Endodermal cell (in vitro differentiated cells): ENCODE data around the gene OR51B2. TPM values are rescaled to one million over a fixed set of nuclear protein-coding genes. Genes with fewer than 3 reads are reported as not detected.
A peak's percentile ranks its signal among the peaks of the same experiment; 100 is the strongest.
"Not testable (repeated sequence)": the region's sequence is repeated elsewhere in the genome, so short reads cannot be mapped to it uniquely, and the experiment has no call there.

Experiments used
- DNase-seq: peaks from one replicate; pipeline ENCODE4 v3.0.0-alpha.2; 2017
- H3K27ac ChIP-seq: 2 replicates; pipeline ENCODE4 v1.5.1; 2013; ENCODE audit warnings: mild to moderate bottlenecking, low read depth, low read length, moderate library complexity
- H3K27me3 ChIP-seq: 2 replicates; pipeline ENCODE4 v1.6.1; 2013; ENCODE audit warnings: mild to moderate bottlenecking, low read length, moderate library complexity; ENCODE audit not compliant: insufficient read depth, control insufficient read depth, poor library complexity, severe bottlenecking
- H3K36me3 ChIP-seq: 2 replicates; pipeline ENCODE4 v1.7.0; 2013; ENCODE audit warnings: mild to moderate bottlenecking, low read length, moderate library complexity; ENCODE audit not compliant: control insufficient read depth, insufficient read depth
- H3K4me1 ChIP-seq: one replicate; pipeline ENCODE4 v1.7.0; 2013; ENCODE audit warnings: low read length; ENCODE audit not compliant: control insufficient read depth, insufficient read depth
- H3K4me3 ChIP-seq: 2 replicates; pipeline ENCODE4 v1.5.1; 2013; ENCODE audit warnings: mild to moderate bottlenecking, low read length, moderate library complexity
- H3K9ac ChIP-seq: 2 replicates; pipeline ENCODE4 v1.6.1; 2013; ENCODE audit warnings: mild to moderate bottlenecking, low read length, moderate library complexity; ENCODE audit not compliant: poor library complexity, severe bottlenecking; ENCODE audit errors: extremely low read depth
- H3K9me3 ChIP-seq: 2 replicates; pipeline ENCODE4 v1.6.1; 2013; ENCODE audit warnings: mild to moderate bottlenecking, low read length, moderate library complexity; ENCODE audit not compliant: control insufficient read depth
- H3K27ac Mint-ChIP-seq: 2 replicates; pipeline ENCODE4 v1.8.0; 2020; ENCODE audit warnings: mixed read lengths
- H3K27me3 Mint-ChIP-seq: 2 replicates; pipeline ENCODE4 v1.8.0; 2021; ENCODE audit warnings: mild to moderate bottlenecking, mixed read lengths; ENCODE audit not compliant: insufficient read depth
- H3K36me3 Mint-ChIP-seq: 2 replicates; pipeline ENCODE4 v1.8.0; 2020; ENCODE audit warnings: low read depth, mixed read lengths
- H3K4me1 Mint-ChIP-seq: 2 replicates; pipeline ENCODE4 v1.8.0; 2020; ENCODE audit warnings: mixed read lengths
- H3K4me3 Mint-ChIP-seq: 2 replicates; pipeline ENCODE4 v1.8.0; 2020; ENCODE audit warnings: mild to moderate bottlenecking, moderate library complexity, mixed read lengths
- H3K9me3 Mint-ChIP-seq: 2 replicates; pipeline ENCODE4 v1.8.0; 2020; ENCODE audit warnings: mild to moderate bottlenecking, mixed read lengths
- WGBS, 2 experiments: methylation state at CpG; one replicate each; pipeline versions ENCODE4 v1.1.5 to v1.1.7; 2013; ENCODE audit warnings: missing lambda C conversion rate in 2 of 2, mixed read lengths in 1 of 2; ENCODE audit not compliant: insufficient coverage in 1 of 2, insufficient read length in 1 of 2; 5-methylcytosine and 5-hydroxymethylcytosine counted together
- total RNA-seq, 2 donors: library from RNA; stranded (reverse); fragmentation: NEBNext Ultra II Directional in 1 of 2; extraction: Animal tissue kit (Norgen Biotek cat#: 25700) in 1 of 2; gene quantifications; 2 replicates in 1 of 2; 3 replicates in 1 of 2; pipeline ENCODE4 v1.2.1, GENCODE V29; 2021
- TF ChIP-seq, protein P1 (sequence below): fragments of 200-600 bp; sonication (generic); conservative IDR thresholded peaks from 2 replicates; pipeline ENCODE4 v1.5.0; 2021; ENCODE audit warnings: antibody characterized with exemption, mild to moderate bottlenecking

The OR51B2 gene
- total RNA-seq, 2 donors from 2014 or later = 0.51 TPM; not detected in 1

DNA sequence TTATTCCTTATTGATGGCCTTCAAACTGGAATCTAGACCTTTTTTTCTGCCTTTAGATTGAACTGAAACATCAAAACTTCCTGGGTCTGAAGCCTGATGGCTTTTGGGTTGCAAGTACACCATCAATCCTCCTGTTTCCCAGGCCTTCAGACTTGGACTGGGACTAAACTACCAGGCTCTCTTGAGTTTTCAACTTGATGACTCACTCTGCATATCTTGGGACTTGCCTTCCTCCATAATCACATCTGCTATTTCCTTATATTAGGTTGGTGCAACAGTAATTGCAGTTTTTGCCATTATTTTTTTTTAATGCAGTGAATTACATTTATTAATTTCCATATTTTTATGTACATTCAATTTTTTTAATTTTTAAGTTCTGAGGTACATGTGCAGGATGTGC is 12.2 kb upstream of the OR51B2 start:
- Histone ChIP-seq H3K4me1 (peaks cover 14% of the 10 kb centered on the region), H3K27ac (no peak overlapping the region), H3K36me3 (no peaks in the 10 kb centered on the region), H3K4me3 (no peak overlapping the region), H3K27me3 (no peaks in the 10 kb centered on the region), H3K9ac (no peak overlapping the region), H3K9me3 (no peaks in the 10 kb centered on the region)
- no peak overlapping the region for H3K4me3 Mint-ChIP-seq
- no peaks in the 10 kb centered on the region for H3K36me3 Mint-ChIP-seq
- H3K27me3 Mint-ChIP-seq = no peaks in the 10 kb centered on the region
- DNase-seq = no peak
- TF ChIP-seq, protein P1, sequence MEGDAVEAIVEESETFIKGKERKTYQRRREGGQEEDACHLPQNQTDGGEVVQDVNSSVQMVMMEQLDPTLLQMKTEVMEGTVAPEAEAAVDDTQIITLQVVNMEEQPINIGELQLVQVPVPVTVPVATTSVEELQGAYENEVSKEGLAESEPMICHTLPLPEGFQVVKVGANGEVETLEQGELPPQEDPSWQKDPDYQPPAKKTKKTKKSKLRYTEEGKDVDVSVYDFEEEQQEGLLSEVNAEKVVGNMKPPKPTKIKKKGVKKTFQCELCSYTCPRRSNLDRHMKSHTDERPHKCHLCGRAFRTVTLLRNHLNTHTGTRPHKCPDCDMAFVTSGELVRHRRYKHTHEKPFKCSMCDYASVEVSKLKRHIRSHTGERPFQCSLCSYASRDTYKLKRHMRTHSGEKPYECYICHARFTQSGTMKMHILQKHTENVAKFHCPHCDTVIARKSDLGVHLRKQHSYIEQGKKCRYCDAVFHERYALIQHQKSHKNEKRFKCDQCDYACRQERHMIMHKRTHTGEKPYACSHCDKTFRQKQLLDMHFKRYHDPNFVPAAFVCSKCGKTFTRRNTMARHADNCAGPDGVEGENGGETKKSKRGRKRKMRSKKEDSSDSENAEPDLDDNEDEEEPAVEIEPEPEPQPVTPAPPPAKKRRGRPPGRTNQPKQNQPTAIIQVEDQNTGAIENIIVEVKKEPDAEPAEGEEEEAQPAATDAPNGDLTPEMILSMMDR = no peak
- no peak overlapping the region for H3K27ac Mint-ChIP-seq
- no peaks in the 10 kb centered on the region for H3K9me3 Mint-ChIP-seq
- H3K4me1 Mint-ChIP-seq = peaks cover 22% of the 10 kb centered on the region

- Mint-ChIP-seq H3K4me1 (peaks cover 22% of the 10 kb centered on the region), H3K36me3 (peaks cover 2% of the 10 kb centered on the region), H3K4me3 (no peak overlapping the region), H3K27me3 (no peaks in the 10 kb centered on the region), H3K9me3 (peaks cover 2% of the 10 kb centered on the region), H3K27ac (no peak overlapping the region)
- Histone ChIP-seq H3K9me3 (no peaks in the 10 kb centered on the region), H3K9ac (no peak overlapping the region), H3K36me3 (no peaks in the 10 kb centered on the region), H3K4me1 (peaks cover 14% of the 10 kb centered on the region), H3K27me3 (no peaks in the 10 kb centered on the region), H3K4me3 (no peak overlapping the region), H3K27ac (no peak overlapping the region)
- no peak for DNase-seq
- 63% methylated on average over 1 of the region's 1 CpG; no CpG with 5 or more reads in 1 of the 2 experiments for WGBS, 2 experiments
- TF ChIP-seq, protein P1 = no peak
These were observed 11.1 kb upstream of the OR51B2 start for GRCh38 chr11:5335170-5335569.

- no peaks in the 10 kb centered on the region for H3K4me1 Mint-ChIP-seq
- Histone ChIP-seq H3K4me1 (no peaks in the 10 kb centered on the region), H3K36me3 (no peaks in the 10 kb centered on the region), H3K4me3 (no peak overlapping the region), H3K9ac (no peak overlapping the region), H3K27me3 (no peaks in the 10 kb centered on the region), H3K27ac (no peak overlapping the region), H3K9me3 (no peaks in the 10 kb centered on the region)
- no peaks in the 10 kb centered on the region for H3K36me3 Mint-ChIP-seq
- H3K27ac Mint-ChIP-seq = no peak overlapping the region
- no peak overlapping the region for H3K4me3 Mint-ChIP-seq
- no peak for DNase-seq
- 80% methylated on average over 4 of the region's 5 CpGs; no CpG with 5 or more reads in 1 of the 2 experiments for WGBS, 2 experiments
- peaks cover 2% of the 10 kb centered on the region for H3K9me3 Mint-ChIP-seq
- TF ChIP-seq, protein P1 = peak; percentile 12
- H3K27me3 Mint-ChIP-seq = no peaks in the 10 kb centered on the region
These were observed 6.8 kb downstream of the OR51B2 start for GRCh38 chr11:5317292-5317691.

DNA sequence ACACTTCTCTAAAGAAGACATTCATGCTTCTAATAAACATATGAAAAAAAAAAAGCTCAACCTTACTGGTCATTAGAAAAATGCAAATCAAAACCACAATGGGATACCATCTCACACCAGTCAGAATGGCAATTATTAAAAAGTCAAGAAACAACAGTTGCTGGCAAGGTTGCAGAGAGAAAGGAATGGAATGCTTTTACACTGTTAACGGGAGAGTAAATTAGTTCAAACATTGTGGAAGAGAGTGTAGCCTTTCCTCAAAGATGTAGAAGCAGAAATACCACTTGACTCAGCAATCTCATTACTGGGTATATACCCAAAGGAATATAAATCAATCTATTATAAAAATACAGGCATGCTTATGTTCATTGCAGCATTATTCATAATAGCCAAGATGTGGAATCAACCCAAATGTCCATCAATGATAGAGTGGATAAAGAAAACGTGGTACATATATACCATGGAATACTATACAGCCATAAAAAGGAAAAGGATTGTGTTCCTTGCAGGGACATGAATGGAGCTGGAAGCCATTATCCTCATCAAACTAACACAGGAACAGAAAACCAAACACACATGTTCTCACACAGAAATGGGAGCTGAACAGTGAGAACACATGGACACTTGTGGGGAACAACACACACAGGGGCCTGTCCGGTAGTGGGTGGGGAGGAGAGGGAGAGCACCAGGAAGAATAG is 10.6 kb downstream of the OR51B2 start:
- not testable (repeated sequence) for H3K4me3 Mint-ChIP-seq, H3K4me1 Mint-ChIP-seq, H3K4me3 ChIP-seq, H3K4me1 ChIP-seq, H3K9me3 Mint-ChIP-seq, H3K9ac ChIP-seq, H3K36me3 Mint-ChIP-seq, H3K27ac ChIP-seq, H3K9me3 ChIP-seq, H3K27me3 Mint-ChIP-seq, H3K27me3 ChIP-seq, H3K36me3 ChIP-seq, H3K27ac Mint-ChIP-seq, DNase-seq
- 91 to 100% methylated on average over 1 to 2 of the region's 3 CpGs for WGBS, 2 experiments
